Esophagus muscularis mucosa (tissue), 3 donors: ENCODE results near the gene AVL9.
"Not testable (repeated sequence)": the region's sequence is repeated elsewhere in the genome, so short reads cannot be mapped to it uniquely, and the experiment has no call there.

Source experiments
- EP300 ChIP-seq: sonication (generic); formaldehyde crosslinking; IDR thresholded peaks from one replicate; pipeline ENCODE4 v1.6.1; 2017; ENCODE audit warnings: antibody characterized with exemption
- POLR2A ChIP-seq: fragments of 450-650 bp; IDR thresholded peaks from one replicate; pipeline ENCODE4 v1.6.1; 2017; ENCODE audit warnings: antibody characterized with exemption, moderate library complexity, mild to moderate bottlenecking, low read depth
- POLR2AphosphoS5 ChIP-seq, 2 donors: sonication (generic); formaldehyde crosslinking; IDR thresholded peaks; one replicate each; pipeline ENCODE4 v1.6.1; 2017; ENCODE audit warnings: antibody characterized with exemption in 2 of 2

DNA sequence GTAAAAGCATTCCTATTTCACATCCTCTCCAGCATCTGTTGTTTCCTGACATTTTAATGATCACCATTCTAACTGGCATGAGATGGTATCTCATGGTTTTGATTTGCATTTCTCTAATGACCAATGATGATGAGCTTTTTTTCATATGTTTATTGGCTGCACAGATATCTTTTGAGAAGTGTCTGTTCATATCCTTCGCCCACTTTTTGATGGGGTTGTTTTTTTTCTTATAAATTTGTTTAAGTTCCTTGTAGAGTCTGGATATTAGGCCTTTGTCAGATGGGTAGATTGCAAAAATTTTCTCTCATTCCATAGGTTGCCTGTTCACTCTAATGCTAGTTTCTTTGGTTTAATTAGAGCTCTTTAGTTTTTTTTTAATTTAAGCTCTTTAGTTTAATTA, 4.9 kb downstream of the AVL9 start:
- not testable (repeated sequence) for TF ChIP-seq EP300; POLR2A; POLR2AphosphoS5 (IDR thresholded peaks at IDR 0.05)
